Thyroid gland (tissue), 4 donors: Measurements from ENCODE around the gene HOXA7. TPM values are rescaled to one million over a fixed set of nuclear protein-coding genes. Genes with fewer than 3 reads are reported as not detected.

Experiments
- DNase-seq, 2 donors: peaks; one replicate each; pipeline ENCODE4 v3.0.0-alpha.2; 2019
- H3K27ac ChIP-seq, 3 donors: fragments of 200-600 bp; sonication (generic); 1 replicate in 2 of 3; 2 replicates in 1 of 3; pipeline ENCODE4 v1.5.1; 2016 to 2019; ENCODE audit warnings: mild to moderate bottlenecking in 1 of 3, moderate library complexity in 1 of 3
- H3K27me3 ChIP-seq: fragments of 200-600 bp; sonication (generic); one replicate; pipeline ENCODE4 v1.5.1; 2019
- H3K36me3 ChIP-seq, 2 donors: fragments of 200-600 bp; sonication (generic); one replicate each; pipeline ENCODE4 v1.5.1; 2016 to 2019
- H3K4me1 ChIP-seq, 2 donors: fragments of 200-600 bp; sonication (generic); one replicate each; pipeline ENCODE4 v1.5.1; 2017 to 2019
- H3K4me3 ChIP-seq, 3 donors: fragments of 200-600 bp; sonication (generic); replicated peaks in 1 of 3; 1 replicate in 2 of 3; 2 replicates in 1 of 3; pipeline ENCODE4 v1.5.1; 2016; ENCODE audit warnings: mild to moderate bottlenecking in 1 of 3
- H3K9me3 ChIP-seq: fragments of 200-600 bp; sonication (generic); one replicate; pipeline ENCODE4 v1.5.1; 2017
- CTCF ChIP-seq, 6 experiments: fragments of 200-600 bp in 3 of 6; fragments of 450-650 bp in 3 of 6; sonication (generic) in 3 of 6; IDR thresholded peaks; one replicate each; pipeline ENCODE4 v1.5.1; 2016 to 2019; ENCODE audit warnings: antibody characterized with exemption in 6 of 6, mild to moderate bottlenecking in 2 of 6, inconsistent platforms in 1 of 6, moderate library complexity in 1 of 6
- POLR2A ChIP-seq, 2 donors: fragments of 450-650 bp; IDR thresholded peaks; one replicate each; pipeline ENCODE4 v1.6.1; 2017; ENCODE audit warnings: antibody characterized with exemption in 2 of 2, mild to moderate bottlenecking in 2 of 2, moderate library complexity in 1 of 2
- WGBS, 2 donors: methylation state at CpG; one replicate each; pipeline ENCODE4 v1.1.5; 2017; 5-methylcytosine and 5-hydroxymethylcytosine counted together
- intact Hi-C: fragments of 100-400 bp; cut with DNase I; formaldehyde crosslinking; loops from one replicate; pipeline ENCODE4 v1.15.1; 2023
- total RNA-seq, 4 donors: library from RNA; depleted of rRNA; stranded (reverse); fragments of >200 nt; gene quantifications; one replicate each; pipeline ENCODE4 v1.2.3, GENCODE V29; 2016

Gene HOXA7
- total RNA-seq, 4 donors from 2014 or later, result 0.34 to 2.1 (median 0.74) TPM

- intact Hi-C loops, result no loop called here
- peak overlapping the region; percentile 36 to 86 (median 52) for H3K27ac ChIP-seq
- H3K36me3 ChIP-seq, result no peaks in the 10 kb centered on the region
- H3K27me3 ChIP-seq, result peaks cover 42% of the 10 kb centered on the region
- peaks cover 0 to 11% of the 10 kb centered on the region in 2 donors for H3K4me1 ChIP-seq
- H3K4me3 ChIP-seq, result no peak overlapping the region
- TF ChIP-seq POLR2A (IDR thresholded peaks at IDR 0.05), result no peak
- no peak for TF ChIP-seq CTCF (IDR thresholded peaks at IDR 0.05)
- WGBS, 2 donors, result 12 to 33% methylated on average over 46 to 57 of the region's 66 CpGs
- no peaks in the 10 kb centered on the region for H3K9me3 ChIP-seq
- no peak for DNase-seq
Measured at GRCh38 chr7:27110186-27111031, 46.1 kb downstream of the HOXA7 start.

- H3K27me3 ChIP-seq, result peaks cover 37% of the 10 kb centered on the region
- H3K27ac ChIP-seq, result peak overlapping the region in 2 of 3 donors; percentile 82 to 93
- H3K36me3 ChIP-seq, result no peaks in the 10 kb centered on the region
- intact Hi-C loops, result no loop called here
- TF ChIP-seq POLR2A (IDR thresholded peaks at IDR 0.05), result no peak
- no peak for TF ChIP-seq CTCF (IDR thresholded peaks at IDR 0.05)
- WGBS, 2 donors, result 77 to 79% methylated on average over 4 of the region's 4 CpGs
- peaks cover 0 to 11% of the 10 kb centered on the region in 2 donors for H3K4me1 ChIP-seq
- no peak for DNase-seq
- no peak overlapping the region for H3K4me3 ChIP-seq
- no peaks in the 10 kb centered on the region for H3K9me3 ChIP-seq
Measured at GRCh38 chr7:27109466-27110185, 46.8 kb downstream of the HOXA7 start.

- peak overlapping the region in 1 of 3 donors; percentile 19 for H3K4me3 ChIP-seq
Measured at GRCh38 chr7:27108390-27109127, 47.9 kb downstream of the HOXA7 start.

More at GRCh38 chr7:27108390-27109127, 47.9 kb downstream of the HOXA7 start:
- intact Hi-C loops, result no loop called here
- no peak for DNase-seq
- peaks cover 33% of the 10 kb centered on the region for H3K27me3 ChIP-seq
- WGBS, 2 donors, result 9 to 26% methylated on average over 35 to 40 of the region's 41 CpGs
- no peaks in the 10 kb centered on the region for H3K36me3 ChIP-seq
- H3K27ac ChIP-seq, result peak overlapping the region; percentile 76 to 93 (median 82)
- peaks cover 0 to 11% of the 10 kb centered on the region in 2 donors for H3K4me1 ChIP-seq
- TF ChIP-seq CTCF (IDR thresholded peaks at IDR 0.05) (no peak), POLR2A (IDR thresholded peaks at IDR 0.05) (peak in 1 of 2 donors; percentile 50)
- no peaks in the 10 kb centered on the region for H3K9me3 ChIP-seq
